Globus pallidus (tissue), 1 donor: ENCODE data around the gene IQGAP2.

Experiments
- DNase-seq: peaks from one replicate; pipeline ENCODE4 v3.0.0-alpha.2; 2015; ENCODE audit warnings: low spot score

Gene IQGAP2

GRCh38 chr5:76385540-76385939 lies 17.5 kb upstream of the IQGAP2 start:
- no peak for DNase-seq

GRCh38 chr5:76386360-76386759 lies 16.7 kb upstream of the IQGAP2 start:
- DNase-seq = no peak

- DNase-seq = no peak
Observed at GRCh38 chr5:76388236-76388635, 14.8 kb upstream of the IQGAP2 start.

GRCh38 chr5:76388791-76389512 lies 14.1 kb upstream of the IQGAP2 start:
- DNase-seq = no peak

GRCh38 chr5:76389513-76390154 lies 13.5 kb upstream of the IQGAP2 start:
- no peak for DNase-seq

GRCh38 chr5:76391014-76391413 lies 12.1 kb upstream of the IQGAP2 start:
- DNase-seq = no peak

GRCh38 chr5:76393035-76393680 lies 9.9 kb upstream of the IQGAP2 start:
- DNase-seq = no peak

GRCh38 chr5:76397200-76397599 lies 5.9 kb upstream of the IQGAP2 start:
- DNase-seq = no peak

- no peak for DNase-seq
Observed at GRCh38 chr5:76399268-76399667, 3.8 kb upstream of the IQGAP2 start.

GRCh38 chr5:76400466-76400865 lies 2.6 kb upstream of the IQGAP2 start:
- DNase-seq = no peak

- DNase-seq = no peak
Observed at GRCh38 chr5:76401801-76402250, 1.3 kb upstream of the IQGAP2 start.

GRCh38 chr5:76402251-76402885 lies 717 bp upstream of the IQGAP2 start:
- no peak for DNase-seq

- DNase-seq = no peak
Observed at GRCh38 chr5:76403766-76404222, 709 bp downstream of the IQGAP2 start.

GRCh38 chr5:76404223-76405211 lies 1.4 kb downstream of the IQGAP2 start:
- DNase-seq = no peak

GRCh38 chr5:76406014-76406413 lies 2.9 kb downstream of the IQGAP2 start:
- DNase-seq = no peak

GRCh38 chr5:76406673-76407072 lies 3.6 kb downstream of the IQGAP2 start:
- no peak for DNase-seq

GRCh38 chr5:76408104-76408654 lies 5.1 kb downstream of the IQGAP2 start:
- no peak for DNase-seq

GRCh38 chr5:76412511-76412910 lies 9.4 kb downstream of the IQGAP2 start:
- no peak for DNase-seq

- no peak for DNase-seq
Observed at GRCh38 chr5:76413746-76414145, 10.7 kb downstream of the IQGAP2 start.

GRCh38 chr5:76414788-76415187 lies 11.7 kb downstream of the IQGAP2 start:
- DNase-seq = no peak

GRCh38 chr5:76415855-76416254 lies 12.8 kb downstream of the IQGAP2 start:
- no peak for DNase-seq
